Endodermal cell (in vitro differentiated cells): ENCODE data around the gene TGM4. TPM values are rescaled to one million over a fixed set of nuclear protein-coding genes. Genes with fewer than 3 reads are reported as not detected.

Experiments
- DNase-seq: peaks from one replicate; pipeline ENCODE4 v3.0.0-alpha.2; 2017
- H3K27ac ChIP-seq: 2 replicates; pipeline ENCODE4 v1.5.1; 2013; ENCODE audit warnings: mild to moderate bottlenecking, low read depth, low read length, moderate library complexity
- H3K27me3 ChIP-seq: 2 replicates; pipeline ENCODE4 v1.6.1; 2013; ENCODE audit warnings: mild to moderate bottlenecking, low read length, moderate library complexity; ENCODE audit not compliant: insufficient read depth, control insufficient read depth, poor library complexity, severe bottlenecking
- H3K36me3 ChIP-seq: 2 replicates; pipeline ENCODE4 v1.7.0; 2013; ENCODE audit warnings: mild to moderate bottlenecking, low read length, moderate library complexity; ENCODE audit not compliant: control insufficient read depth, insufficient read depth
- H3K4me1 ChIP-seq: one replicate; pipeline ENCODE4 v1.7.0; 2013; ENCODE audit warnings: low read length; ENCODE audit not compliant: control insufficient read depth, insufficient read depth
- H3K4me3 ChIP-seq: 2 replicates; pipeline ENCODE4 v1.5.1; 2013; ENCODE audit warnings: mild to moderate bottlenecking, low read length, moderate library complexity
- H3K9ac ChIP-seq: 2 replicates; pipeline ENCODE4 v1.6.1; 2013; ENCODE audit warnings: mild to moderate bottlenecking, low read length, moderate library complexity; ENCODE audit not compliant: poor library complexity, severe bottlenecking; ENCODE audit errors: extremely low read depth
- H3K9me3 ChIP-seq: 2 replicates; pipeline ENCODE4 v1.6.1; 2013; ENCODE audit warnings: mild to moderate bottlenecking, low read length, moderate library complexity; ENCODE audit not compliant: control insufficient read depth
- H3K27ac Mint-ChIP-seq: 2 replicates; pipeline ENCODE4 v1.8.0; 2020; ENCODE audit warnings: mixed read lengths
- H3K27me3 Mint-ChIP-seq: 2 replicates; pipeline ENCODE4 v1.8.0; 2021; ENCODE audit warnings: mild to moderate bottlenecking, mixed read lengths; ENCODE audit not compliant: insufficient read depth
- H3K36me3 Mint-ChIP-seq: 2 replicates; pipeline ENCODE4 v1.8.0; 2020; ENCODE audit warnings: low read depth, mixed read lengths
- H3K4me1 Mint-ChIP-seq: 2 replicates; pipeline ENCODE4 v1.8.0; 2020; ENCODE audit warnings: mixed read lengths
- H3K4me3 Mint-ChIP-seq: 2 replicates; pipeline ENCODE4 v1.8.0; 2020; ENCODE audit warnings: mild to moderate bottlenecking, moderate library complexity, mixed read lengths
- H3K9me3 Mint-ChIP-seq: 2 replicates; pipeline ENCODE4 v1.8.0; 2020; ENCODE audit warnings: mild to moderate bottlenecking, mixed read lengths
- WGBS, 2 experiments: methylation state at CpG; one replicate each; pipeline versions ENCODE4 v1.1.5 to v1.1.7; 2013; ENCODE audit warnings: missing lambda C conversion rate in 2 of 2, mixed read lengths in 1 of 2; ENCODE audit not compliant: insufficient coverage in 1 of 2, insufficient read length in 1 of 2; 5-methylcytosine and 5-hydroxymethylcytosine counted together
- total RNA-seq, 2 donors: library from RNA; stranded (reverse); fragmentation: NEBNext Ultra II Directional in 1 of 2; extraction: Animal tissue kit (Norgen Biotek cat#: 25700) in 1 of 2; gene quantifications; 2 replicates in 1 of 2; 3 replicates in 1 of 2; pipeline ENCODE4 v1.2.1, GENCODE V29; 2021
- TF ChIP-seq, protein P1 (sequence below): fragments of 200-600 bp; sonication (generic); conservative IDR thresholded peaks from 2 replicates; pipeline ENCODE4 v1.5.0; 2021; ENCODE audit warnings: antibody characterized with exemption, mild to moderate bottlenecking

The TGM4 gene
- total RNA-seq, 2 donors from 2014 or later: not detected

DNA sequence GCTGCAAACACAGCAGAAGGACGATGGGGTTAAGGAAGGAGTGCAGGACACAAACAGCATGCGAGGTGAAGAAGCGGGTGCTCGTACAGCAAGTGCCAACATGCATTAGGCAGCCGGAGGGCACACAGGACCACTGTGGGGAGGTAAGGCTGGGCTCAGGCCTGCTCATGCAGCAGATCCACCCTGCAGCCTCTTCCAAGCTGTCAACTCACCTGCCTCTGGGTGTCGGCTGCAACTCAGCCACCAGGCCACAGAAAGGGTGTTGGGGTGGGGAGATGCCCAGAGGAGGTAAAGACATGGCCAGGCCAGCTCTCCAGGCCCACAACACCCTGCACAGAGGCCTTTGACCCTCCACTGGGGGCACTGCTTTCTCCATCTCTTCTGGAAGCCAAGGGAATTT lies 44.2 kb downstream of the TGM4 start:
- Histone ChIP-seq H3K27me3 (no peaks in the 10 kb centered on the region), H3K9ac (no peak overlapping the region), H3K9me3 (no peaks in the 10 kb centered on the region), H3K4me3 (no peak overlapping the region), H3K27ac (no peak overlapping the region), H3K36me3 (peaks cover 4% of the 10 kb centered on the region), H3K4me1 (no peaks in the 10 kb centered on the region)
- Mint-ChIP-seq H3K27ac (no peak overlapping the region), H3K9me3 (no peaks in the 10 kb centered on the region), H3K36me3 (peaks cover 11% of the 10 kb centered on the region), H3K4me1 (peaks cover 5% of the 10 kb centered on the region), H3K4me3 (no peak overlapping the region), H3K27me3 (no peaks in the 10 kb centered on the region)
- TF ChIP-seq, protein P1, sequence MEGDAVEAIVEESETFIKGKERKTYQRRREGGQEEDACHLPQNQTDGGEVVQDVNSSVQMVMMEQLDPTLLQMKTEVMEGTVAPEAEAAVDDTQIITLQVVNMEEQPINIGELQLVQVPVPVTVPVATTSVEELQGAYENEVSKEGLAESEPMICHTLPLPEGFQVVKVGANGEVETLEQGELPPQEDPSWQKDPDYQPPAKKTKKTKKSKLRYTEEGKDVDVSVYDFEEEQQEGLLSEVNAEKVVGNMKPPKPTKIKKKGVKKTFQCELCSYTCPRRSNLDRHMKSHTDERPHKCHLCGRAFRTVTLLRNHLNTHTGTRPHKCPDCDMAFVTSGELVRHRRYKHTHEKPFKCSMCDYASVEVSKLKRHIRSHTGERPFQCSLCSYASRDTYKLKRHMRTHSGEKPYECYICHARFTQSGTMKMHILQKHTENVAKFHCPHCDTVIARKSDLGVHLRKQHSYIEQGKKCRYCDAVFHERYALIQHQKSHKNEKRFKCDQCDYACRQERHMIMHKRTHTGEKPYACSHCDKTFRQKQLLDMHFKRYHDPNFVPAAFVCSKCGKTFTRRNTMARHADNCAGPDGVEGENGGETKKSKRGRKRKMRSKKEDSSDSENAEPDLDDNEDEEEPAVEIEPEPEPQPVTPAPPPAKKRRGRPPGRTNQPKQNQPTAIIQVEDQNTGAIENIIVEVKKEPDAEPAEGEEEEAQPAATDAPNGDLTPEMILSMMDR: peak; percentile 33
- 81 to 97% methylated on average over 4 to 6 of the region's 6 CpGs for WGBS, 2 experiments
- peak; percentile 63 for DNase-seq

DNA sequence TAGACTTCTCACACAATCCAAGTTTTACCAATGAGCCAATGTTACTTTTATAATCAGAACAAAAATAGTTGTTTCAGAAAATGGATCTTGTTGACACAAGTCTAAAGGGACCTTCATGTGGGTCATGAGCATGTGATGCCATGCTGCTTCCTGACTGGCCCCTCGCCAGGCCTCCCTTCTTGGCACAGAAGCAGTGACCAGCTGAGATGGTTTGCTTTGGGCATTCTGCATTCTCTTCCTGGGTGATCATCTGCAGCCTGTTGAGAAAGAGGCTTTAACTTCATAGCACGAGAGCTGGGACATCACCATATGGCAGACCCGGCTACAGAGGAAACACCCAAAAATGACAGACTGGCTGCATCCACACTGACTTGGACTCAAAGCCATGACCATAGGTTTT lies 45.7 kb downstream of the TGM4 start:
- Histone ChIP-seq H3K9me3 (no peaks in the 10 kb centered on the region), H3K4me3 (no peak overlapping the region), H3K27ac (no peak overlapping the region), H3K36me3 (peaks cover 4% of the 10 kb centered on the region), H3K9ac (no peak overlapping the region), H3K4me1 (no peaks in the 10 kb centered on the region), H3K27me3 (no peaks in the 10 kb centered on the region)
- no peak overlapping the region for H3K27ac Mint-ChIP-seq
- H3K4me3 Mint-ChIP-seq: no peak overlapping the region
- DNase-seq: no peak
- peaks cover 11% of the 10 kb centered on the region for H3K36me3 Mint-ChIP-seq
- TF ChIP-seq, protein P1: no peak
- H3K9me3 Mint-ChIP-seq: no peaks in the 10 kb centered on the region
- H3K4me1 Mint-ChIP-seq: peaks cover 5% of the 10 kb centered on the region
- no peaks in the 10 kb centered on the region for H3K27me3 Mint-ChIP-seq
- 93 to 97% methylated on average over 3 of the region's 3 CpGs for WGBS, 2 experiments

GRCh38 chr3:44923632-44924456 lies 49.4 kb downstream of the TGM4 start:
- Histone ChIP-seq H3K27ac (no peak overlapping the region), H3K4me3 (no peak overlapping the region), H3K36me3 (peaks cover 25% of the 10 kb centered on the region), H3K4me1 (no peaks in the 10 kb centered on the region), H3K27me3 (no peaks in the 10 kb centered on the region), H3K9me3 (no peaks in the 10 kb centered on the region), H3K9ac (no peak overlapping the region)
- H3K4me1 Mint-ChIP-seq: no peaks in the 10 kb centered on the region
- no peaks in the 10 kb centered on the region for H3K9me3 Mint-ChIP-seq
- no peak for DNase-seq
- peaks cover 33% of the 10 kb centered on the region for H3K36me3 Mint-ChIP-seq
- 94 to 95% methylated on average over 2 to 3 of the region's 3 CpGs for WGBS, 2 experiments
- H3K4me3 Mint-ChIP-seq: no peak overlapping the region
- H3K27me3 Mint-ChIP-seq: no peaks in the 10 kb centered on the region
- TF ChIP-seq, protein P1: no peak
- no peak overlapping the region for H3K27ac Mint-ChIP-seq
